Testis (tissue), 3 donors: ENCODE measurements around the gene HADHA. TPM values are rescaled to one million over a fixed set of nuclear protein-coding genes. Genes with fewer than 3 reads are reported as not detected.

Source experiments
- DNase-seq: peaks from one replicate; pipeline ENCODE4 v3.0.0-alpha.2; 2019
- H3K27ac ChIP-seq, 2 donors: fragments of 200-600 bp; sonication (generic); one replicate each; pipeline ENCODE4 v1.5.1; 2019
- H3K27me3 ChIP-seq: fragments of 200-600 bp; sonication (generic); one replicate; pipeline ENCODE4 v1.5.1; 2019
- H3K36me3 ChIP-seq: fragments of 200-600 bp; sonication (generic); one replicate; pipeline ENCODE4 v1.5.1; 2017; ENCODE audit warnings: low read depth; ENCODE audit errors: missing control alignments
- H3K4me1 ChIP-seq: fragments of 200-600 bp; sonication (generic); one replicate; pipeline ENCODE4 v1.5.1; 2019
- H3K4me3 ChIP-seq, 2 donors: fragments of 200-600 bp; sonication (generic); one replicate each; pipeline ENCODE4 v1.5.1; 2017 to 2019
- H3K9me3 ChIP-seq: fragments of 200-600 bp; sonication (generic); one replicate; pipeline ENCODE4 v1.5.1; 2017
- CTCF ChIP-seq, 3 experiments: fragments of 450-650 bp in 2 of 3; fragments of 200-600 bp in 1 of 3; sonication (generic) in 1 of 3; IDR thresholded peaks; one replicate each; pipeline ENCODE4 v1.5.1; 2016 to 2019; ENCODE audit warnings: antibody characterized with exemption in 3 of 3, mild to moderate bottlenecking in 2 of 3, moderate library complexity in 1 of 3
- POLR2A ChIP-seq: fragments of 450-650 bp; IDR thresholded peaks from one replicate; pipeline ENCODE4 v1.6.1; 2017; ENCODE audit warnings: antibody characterized with exemption, mild to moderate bottlenecking, moderate library complexity
- WGBS, 2 donors: methylation state at CpG; one replicate each; pipeline ENCODE4 v1.1.5; 2018; 5-methylcytosine and 5-hydroxymethylcytosine counted together
- intact Hi-C: fragments of 100-400 bp; cut with DNase I; formaldehyde crosslinking; loops from one replicate; pipeline ENCODE4 v1.15.1; 2023; ENCODE audit warnings: low total_unique reads
- polyA plus RNA-seq: library from polyadenylated mRNA; stranded (reverse); fragments of 350-450 nt; fragmentation: Illumina TruSeq; extraction: RNeasy Lipid Tissue Mini Kit (QIAGEN cat#74804); gene quantifications from one replicate; pipeline ENCODE4 v1.2.3, GENCODE V29; 2014; ENCODE audit warnings: low read depth, low replicate concordance; ENCODE audit not compliant: insufficient read depth
- total RNA-seq, 2 donors: library from RNA; depleted of rRNA; stranded (reverse); fragments of >200 nt; gene quantifications; one replicate each; pipeline ENCODE4 v1.2.3, GENCODE V29; 2016

The HADHA gene
- total and polyA plus RNA-seq, 3 donors from 2014 or later = 93.7 to 161 (median 98.8) TPM

DNA sequence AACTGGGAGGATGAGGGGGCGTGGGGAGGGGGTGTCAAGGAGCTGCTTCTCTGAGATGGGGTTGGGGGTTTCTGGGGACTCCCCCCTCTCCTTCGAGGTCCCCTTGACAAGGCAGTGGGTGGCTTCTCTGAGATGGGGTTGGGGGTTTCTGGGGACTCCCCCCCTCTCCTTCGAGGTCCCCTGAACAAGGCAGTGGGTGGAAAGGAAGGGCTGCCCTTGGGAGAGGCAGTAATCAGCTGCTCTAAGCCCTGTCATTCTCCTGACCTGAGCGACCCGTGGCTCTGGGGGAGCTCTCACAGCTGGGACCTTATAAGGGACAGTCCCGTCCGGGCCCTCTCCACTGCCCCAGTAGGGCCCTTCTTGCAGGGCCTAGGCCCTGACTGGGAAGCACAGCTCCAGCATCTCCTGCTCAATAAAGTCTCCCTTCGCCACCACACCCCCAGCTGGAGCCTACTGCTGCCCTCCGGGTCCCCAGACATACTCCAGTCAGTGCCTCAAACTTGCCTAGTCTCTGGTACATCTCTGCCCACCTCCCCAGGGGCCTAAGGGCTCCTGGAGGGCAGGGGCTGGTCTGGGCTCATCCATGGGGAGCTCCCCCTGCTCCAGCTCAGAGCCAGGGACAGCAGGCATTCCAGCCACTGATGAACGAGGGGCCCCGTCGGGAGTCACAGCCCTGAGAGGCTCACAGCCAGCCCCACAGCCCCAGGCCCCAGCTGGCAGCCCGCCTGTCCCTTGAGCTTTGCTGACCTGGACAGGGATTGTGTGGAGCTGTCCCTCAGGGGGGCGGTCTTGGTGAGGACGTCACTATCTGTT lies 68.8 kb downstream of the HADHA start:
- Histone ChIP-seq H3K4me1 (peaks cover 13% of the 10 kb centered on the region), H3K27ac (no peak overlapping the region), H3K27me3 (no peaks in the 10 kb centered on the region), H3K4me3 (no peak overlapping the region), H3K9me3 (no peaks in the 10 kb centered on the region), H3K36me3 (no peaks in the 10 kb centered on the region)
- TF ChIP-seq CTCF (IDR thresholded peaks at IDR 0.05) (no peak), POLR2A (no peak)
- intact Hi-C loops = no loop called here
- no peak for DNase-seq
- 73 to 75% methylated on average over 14 to 15 of the region's 15 CpGs for WGBS, 2 donors

DNA sequence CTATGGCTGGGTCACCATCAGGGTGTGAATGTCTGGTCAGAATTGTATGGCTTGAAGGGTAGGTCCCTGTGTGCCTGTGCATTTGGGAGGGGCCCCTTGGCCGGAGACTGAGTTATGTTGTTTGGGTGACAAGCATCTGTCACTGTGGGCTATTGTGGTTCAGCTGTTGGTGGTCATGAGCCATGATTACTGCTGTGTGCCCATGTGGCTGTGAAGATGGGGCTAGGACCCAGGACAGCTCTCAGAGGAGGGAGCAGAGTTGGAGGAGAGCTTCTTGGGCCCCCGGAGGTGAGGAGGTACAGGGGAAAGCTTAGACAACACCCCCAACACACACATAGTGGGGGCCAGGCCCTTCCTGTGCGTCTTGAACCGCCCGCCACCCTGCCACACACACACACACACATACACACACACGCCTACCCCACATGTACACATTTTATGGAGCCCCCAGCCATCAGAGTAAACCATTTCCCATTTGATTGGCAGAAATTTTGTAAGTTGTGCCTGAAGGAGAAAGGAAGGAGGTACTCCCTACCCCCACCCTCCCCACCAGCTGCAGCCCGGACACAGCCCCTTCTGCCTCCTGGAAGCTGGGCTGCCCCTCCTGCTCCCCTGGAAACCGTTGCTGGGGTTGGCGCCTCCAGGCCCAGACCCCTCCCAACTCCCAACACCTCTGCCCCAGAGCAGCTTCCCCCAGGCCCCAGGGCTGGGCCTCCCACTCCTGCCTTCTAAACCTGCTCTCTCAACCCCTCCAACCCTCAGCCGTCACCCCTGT lies 69.6 kb downstream of the HADHA start:
- no peaks in the 10 kb centered on the region for H3K36me3 ChIP-seq
- WGBS, 2 donors = 78 to 84% methylated on average over 10 of the region's 10 CpGs
- TF ChIP-seq POLR2A = no peak
- TF ChIP-seq CTCF (IDR thresholded peaks at IDR 0.05) = no peak
- no peak overlapping the region for H3K4me3 ChIP-seq
- DNase-seq = no peak
- H3K27ac ChIP-seq = no peak overlapping the region
- H3K9me3 ChIP-seq = no peaks in the 10 kb centered on the region
- H3K4me1 ChIP-seq = peaks cover 13% of the 10 kb centered on the region
- intact Hi-C loops = no loop called here
- H3K27me3 ChIP-seq = no peaks in the 10 kb centered on the region

- Histone ChIP-seq H3K27me3 (no peaks in the 10 kb centered on the region), H3K4me1 (peaks cover 4% of the 10 kb centered on the region), H3K9me3 (no peaks in the 10 kb centered on the region), H3K27ac (no peak overlapping the region), H3K4me3 (peak overlapping the region; percentile 37 to 52), H3K36me3 (no peaks in the 10 kb centered on the region)
- WGBS, 2 donors = 22 to 34% methylated on average over 17 to 45 of the region's 46 CpGs
- DNase-seq = no peak
- intact Hi-C loops = no loop called here
- no peak for TF ChIP-seq CTCF (IDR thresholded peaks at IDR 0.05)
- no peak for TF ChIP-seq POLR2A
Measured at GRCh38 chr2:26173776-26174482, 70.5 kb downstream of the HADHA start.

- peaks cover 3% of the 10 kb centered on the region for H3K4me1 ChIP-seq
- intact Hi-C loops = no loop called here
- no peak for DNase-seq
- no peak within 1 kb of the TSS for H3K27ac ChIP-seq
- WGBS, 2 donors = 0 to 3% methylated on average over 13 to 59 of the region's 102 CpGs
- H3K36me3 ChIP-seq = no peaks in the 10 kb centered on the region
- H3K9me3 ChIP-seq = no peaks in the 10 kb centered on the region
- peak within 1 kb of the TSS; percentile 37 to 52 for H3K4me3 ChIP-seq
- TF ChIP-seq CTCF (IDR thresholded peaks at IDR 0.05) (no peak), POLR2A (no peak)
- no peaks in the 10 kb centered on the region for H3K27me3 ChIP-seq
Measured at GRCh38 chr2:26172871-26173775, 71.3 kb downstream of the HADHA start, which contains the start of gene GAREM2. Gene GAREM2 (plus strand): TSS chr2:26173088. CDS start chr2:26173221, 133 bp downstream.
